Small intestine (tissue), 7 donors: Measurements from ENCODE around the gene TTLL9. TPM values are rescaled to one million over a fixed set of nuclear protein-coding genes. Genes with fewer than 3 reads are reported as not detected.

Experiments
- DNase-seq, 2 donors: peaks; one replicate each; pipeline versions ENCODE4 v3.0.0 to v3.0.0-alpha.2; 2013
- FAIRE-seq: peaks from 2 replicates; lab custom pipeline; 2012; peaks lifted over from hg19 to GRCh38; lab: Jason Lieb, UNC
- H3K27ac ChIP-seq, 3 donors: one replicate each; pipeline ENCODE4 v1.5.1; 2013; ENCODE audit warnings: low read length in 2 of 3, mild to moderate bottlenecking in 2 of 3, control low read depth in 1 of 3, inconsistent platforms in 1 of 3, low read depth in 1 of 3, moderate library complexity in 1 of 3
- H3K27me3 ChIP-seq, 3 donors: one replicate each; pipeline ENCODE4 v1.6.1; 2013; ENCODE audit warnings: low read length in 3 of 3, inconsistent platforms in 1 of 3; ENCODE audit not compliant: control insufficient read depth in 3 of 3, insufficient read depth in 3 of 3
- H3K36me3 ChIP-seq, 3 donors: one replicate each; pipeline ENCODE4 v1.6.1; 2013; ENCODE audit warnings: low read length in 3 of 3, inconsistent platforms in 1 of 3, low read depth in 1 of 3, mild to moderate bottlenecking in 1 of 3, moderate library complexity in 1 of 3; ENCODE audit not compliant: control insufficient read depth in 3 of 3, insufficient read depth in 2 of 3
- H3K4me1 ChIP-seq, 3 donors: one replicate each; pipeline ENCODE4 v1.6.1; 2013; ENCODE audit warnings: low read length in 2 of 3, inconsistent platforms in 1 of 3, low read depth in 1 of 3, mild to moderate bottlenecking in 1 of 3, moderate library complexity in 1 of 3; ENCODE audit not compliant: control insufficient read depth in 3 of 3, insufficient read depth in 2 of 3
- H3K4me3 ChIP-seq, 3 donors: one replicate each; pipeline ENCODE4 v1.5.1; 2013; ENCODE audit warnings: low read length in 3 of 3, control low read depth in 1 of 3, inconsistent platforms in 1 of 3, low read depth in 1 of 3, mild to moderate bottlenecking in 1 of 3, moderate library complexity in 1 of 3
- H3K9me3 ChIP-seq, 2 donors: one replicate each; pipeline ENCODE4 v1.6.1; 2013; ENCODE audit warnings: low read depth in 1 of 2, low read length in 1 of 2; ENCODE audit not compliant: control insufficient read depth in 2 of 2, insufficient read depth in 1 of 2
- WGBS, 3 donors: extraction: QIAGEN DNeasy Blood & Tissue Kit; methylation state at CpG; one replicate each; pipeline ENCODE4 v1.1.7; 2013; 5-methylcytosine and 5-hydroxymethylcytosine counted together
- polyA plus RNA-seq, 4 donors: library from polyadenylated mRNA; stranded (reverse) in 3 of 4; unstranded in 1 of 4; fragments of 200-250 nt in 3 of 4; fragments of 120-200 nt in 1 of 4; gene quantifications; one replicate each; pipeline versions ENCODE4 v1.2.1 to v1.2.3, GENCODE V29; 2013
- donor health status: healthy with polysubstance abuse.
- donor health status: control.
- donor health status: control.
- donor health status: Bipolar disorder and iron deficiency.
- donor health status: healthy.

TTLL9 gene
- polyA plus RNA-seq, 4 donors: 0.07 to 0.38 TPM; not detected in 2

DNA sequence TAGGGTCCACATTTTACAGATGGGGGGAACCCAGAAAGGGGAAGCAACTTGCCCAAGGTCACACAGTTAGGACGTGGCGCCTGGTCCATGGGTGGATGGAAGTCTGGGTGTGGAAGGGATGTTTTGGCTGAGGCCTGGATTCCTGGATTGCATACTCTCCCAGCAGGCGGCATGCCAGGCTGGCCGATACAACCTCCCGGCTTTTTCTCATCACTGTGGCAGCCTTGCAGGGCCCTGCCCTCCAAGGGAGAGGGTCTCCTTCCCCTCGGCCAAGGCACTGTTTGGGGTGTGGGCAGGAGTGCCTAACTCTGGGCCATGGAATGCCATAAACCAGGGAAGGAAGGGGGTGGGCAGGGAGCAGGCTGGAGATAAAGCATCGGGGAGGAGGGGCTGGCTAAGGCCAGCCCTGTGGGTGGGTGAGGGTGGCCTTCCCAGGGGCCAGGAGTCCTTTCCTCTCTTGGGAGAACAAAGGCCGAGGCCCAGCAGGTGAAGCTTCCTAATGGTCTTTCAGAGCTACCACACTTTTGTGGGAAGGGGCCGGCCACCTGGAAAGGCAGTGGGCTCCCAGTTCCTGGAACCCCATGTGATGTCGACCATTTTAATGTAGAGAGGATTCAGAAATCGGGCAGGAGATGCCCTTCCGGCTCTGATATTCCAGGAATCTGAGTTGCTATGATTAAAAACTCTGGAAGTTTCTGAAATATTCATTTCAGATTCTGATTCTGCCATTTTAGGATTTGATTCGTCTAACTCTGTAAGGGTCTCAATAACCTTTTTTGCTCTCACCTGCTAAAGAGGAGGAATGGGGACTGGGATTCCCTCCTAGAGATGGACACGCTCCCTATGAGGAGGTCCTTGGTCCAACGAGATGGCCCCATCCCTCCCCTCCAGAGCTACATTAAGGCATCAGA is 29.3 kb upstream of the TTLL9 start:
- FAIRE-seq (no peak), DNase-seq (no peak)
- Histone ChIP-seq H3K36me3 (no peaks in the 10 kb centered on the region), H3K27me3 (no peaks in the 10 kb centered on the region), H3K9me3 (no peaks in the 10 kb centered on the region), H3K27ac (no peak overlapping the region), H3K4me3 (no peak overlapping the region), H3K4me1 (peaks cover 0 to 3% (median 0%) of the 10 kb centered on the region in 3 donors)
- 67 to 72% (median 69%) methylated on average over 15 of the region's 15 CpGs for WGBS, 3 donors

DNA sequence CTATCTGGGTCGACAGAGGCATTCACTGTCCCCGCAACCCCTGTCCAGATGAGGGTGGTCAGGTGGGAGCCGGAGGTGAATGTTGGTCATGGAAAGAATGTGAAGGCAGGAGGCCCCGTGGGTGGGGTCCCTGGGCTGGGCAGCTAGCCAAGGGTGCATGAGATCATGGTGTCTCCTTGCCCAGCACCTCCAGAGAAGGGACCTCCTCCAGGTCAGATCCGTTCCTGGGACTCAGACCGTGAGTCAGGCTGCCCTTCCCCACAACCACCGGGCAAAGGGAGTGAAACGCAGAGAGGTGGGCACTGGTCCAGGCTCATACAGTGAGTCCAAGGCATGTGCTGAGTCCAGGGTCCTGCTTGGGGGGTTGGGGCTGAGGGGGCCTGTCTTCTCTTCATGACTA is 28.5 kb upstream of the TTLL9 start:
- 25 to 50% (median 45%) methylated on average over 8 of the region's 8 CpGs for WGBS, 3 donors
- Histone ChIP-seq H3K27me3 (no peaks in the 10 kb centered on the region), H3K27ac (no peak overlapping the region), H3K36me3 (no peaks in the 10 kb centered on the region), H3K9me3 (no peaks in the 10 kb centered on the region), H3K4me3 (no peak overlapping the region), H3K4me1 (no peaks in the 10 kb centered on the region)
- DNase-seq (no peak), FAIRE-seq (no peak)

DNA sequence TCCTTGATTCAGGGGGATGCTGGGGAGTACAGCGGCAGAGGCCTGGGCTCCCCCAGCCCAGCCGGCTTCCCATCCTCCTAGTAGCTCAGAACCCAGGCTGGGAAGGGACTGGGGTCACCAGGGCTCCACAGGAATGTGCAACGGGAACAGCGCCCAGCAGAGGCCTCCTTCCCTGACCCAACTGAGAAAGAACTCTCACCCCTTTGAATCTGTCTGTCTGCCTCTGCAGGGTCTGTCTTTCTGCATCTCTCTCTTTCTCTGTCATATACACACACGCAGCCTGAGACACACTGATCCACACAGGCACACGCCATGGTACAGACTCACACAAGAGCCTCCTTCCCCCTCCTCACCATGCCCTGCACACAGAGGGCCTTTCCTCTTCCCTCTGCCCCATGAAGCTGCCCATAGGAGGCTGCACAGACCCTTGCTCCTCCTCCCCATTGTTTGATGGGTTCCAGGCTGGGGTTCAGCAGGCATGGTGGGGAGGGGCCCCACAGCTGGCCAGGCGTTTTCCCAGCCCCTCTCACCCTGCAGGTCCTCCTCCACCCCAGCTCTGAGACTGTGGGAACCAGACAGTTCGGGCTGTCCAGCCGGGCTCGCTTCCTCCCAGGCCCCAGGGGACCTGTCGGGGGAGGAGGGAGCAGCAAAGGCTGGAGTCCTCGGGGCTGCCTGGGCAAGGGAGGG is 27.8 kb upstream of the TTLL9 start:
- Histone ChIP-seq H3K4me3 (no peak overlapping the region), H3K36me3 (no peaks in the 10 kb centered on the region), H3K4me1 (no peaks in the 10 kb centered on the region), H3K27me3 (peaks cover 0 to 3% (median 0%) of the 10 kb centered on the region in 3 donors), H3K9me3 (no peaks in the 10 kb centered on the region), H3K27ac (peak overlapping the region in 1 of 3 donors; percentile 0)
- FAIRE-seq (no peak), DNase-seq (no peak)
- 57 to 69% (median 66%) methylated on average over 12 of the region's 12 CpGs for WGBS, 3 donors

DNA sequence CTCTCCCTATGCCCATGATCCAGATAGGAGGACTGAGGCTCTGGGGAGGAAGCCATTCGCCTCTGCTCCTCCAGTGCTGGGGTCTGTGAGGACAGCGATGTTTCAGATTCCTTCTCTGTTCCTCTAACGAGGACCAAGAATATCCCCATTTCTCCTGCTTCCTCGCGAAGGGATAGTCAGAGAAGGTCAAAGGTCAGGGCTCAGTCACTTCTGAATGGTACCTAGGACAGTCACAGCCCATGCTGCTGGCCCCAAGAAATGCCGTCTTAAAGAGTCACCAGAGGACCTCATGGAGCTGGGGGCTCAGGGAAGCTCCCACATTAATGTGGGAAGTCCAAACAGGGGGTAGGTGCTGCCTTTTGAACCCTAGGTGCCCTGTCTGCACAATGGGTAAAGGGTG is 27.1 kb upstream of the TTLL9 start:
- H3K9me3 ChIP-seq: no peaks in the 10 kb centered on the region
- H3K27ac ChIP-seq: no peak overlapping the region
- no peaks in the 10 kb centered on the region for H3K36me3 ChIP-seq
- DNase-seq (no peak), FAIRE-seq (no peak)
- H3K4me3 ChIP-seq: no peak overlapping the region
- no peaks in the 10 kb centered on the region for H3K4me1 ChIP-seq
- peaks cover 0 to 5% (median 0%) of the 10 kb centered on the region in 3 donors for H3K27me3 ChIP-seq
- 52 to 65% (median 58%) methylated on average over 6 of the region's 6 CpGs for WGBS, 3 donors

DNA sequence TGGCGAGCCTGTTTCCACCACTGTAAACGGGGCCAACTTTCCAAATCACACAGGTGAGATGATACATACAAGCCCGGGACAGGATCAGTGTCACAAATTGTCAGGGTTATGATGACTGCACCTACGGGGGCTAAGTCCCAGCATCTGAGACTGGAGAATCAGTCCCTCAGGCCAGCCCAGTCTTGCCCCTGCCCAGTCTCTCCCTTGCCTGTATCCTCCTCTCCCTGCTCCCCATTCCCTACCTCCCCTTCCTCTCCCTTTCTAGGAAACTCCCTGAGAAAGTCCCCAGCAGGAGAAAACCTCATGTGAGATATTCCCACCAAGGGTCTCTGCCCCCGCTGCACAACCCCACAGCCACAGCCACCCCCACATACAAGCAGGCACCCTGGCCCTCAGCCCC is 26.6 kb upstream of the TTLL9 start:
- Histone ChIP-seq H3K36me3 (no peaks in the 10 kb centered on the region), H3K27ac (no peak overlapping the region), H3K4me1 (no peaks in the 10 kb centered on the region), H3K4me3 (no peak overlapping the region), H3K9me3 (no peaks in the 10 kb centered on the region), H3K27me3 (peaks cover 0 to 5% (median 0%) of the 10 kb centered on the region in 3 donors)
- FAIRE-seq: no peak
- 72 to 83% (median 73%) methylated on average over 5 of the region's 5 CpGs for WGBS, 3 donors
- no peak for DNase-seq

DNA sequence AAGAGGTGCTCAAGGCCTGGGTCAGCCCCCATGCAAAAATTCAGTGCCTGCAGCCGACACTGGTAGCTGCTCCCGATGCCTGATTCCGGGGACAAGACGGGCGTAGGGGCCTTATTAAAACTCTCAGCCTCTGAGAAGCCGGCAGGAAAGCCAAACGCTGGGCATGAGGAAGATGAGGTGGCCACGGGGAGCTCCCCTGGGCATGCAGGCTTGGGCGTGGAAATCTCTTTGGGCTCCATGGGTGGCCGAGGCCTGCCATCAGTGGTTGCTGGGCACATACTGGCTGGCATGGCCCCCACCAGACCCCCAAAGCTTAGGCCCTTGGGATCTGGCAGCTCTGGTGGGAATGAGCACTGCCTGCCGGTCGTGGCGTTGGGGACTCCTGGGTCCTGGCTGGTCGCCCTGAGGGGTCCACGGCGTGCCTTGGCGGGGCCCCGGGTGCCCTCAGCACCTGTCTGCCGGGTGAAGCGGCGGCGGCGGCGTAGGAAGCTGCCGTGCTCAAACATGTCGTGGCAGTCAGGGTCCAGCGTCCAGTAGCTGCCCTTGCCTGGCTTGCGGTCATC is 25.6 kb upstream of the TTLL9 start:
- Histone ChIP-seq H3K4me1 (no peaks in the 10 kb centered on the region), H3K27me3 (peaks cover 0 to 12% (median 0%) of the 10 kb centered on the region in 3 donors), H3K36me3 (no peaks in the 10 kb centered on the region), H3K9me3 (no peaks in the 10 kb centered on the region), H3K27ac (no peak overlapping the region), H3K4me3 (no peak overlapping the region)
- WGBS, 3 donors: 86 to 89% (median 86%) methylated on average over 23 to 28 of the region's 28 CpGs
- DNase-seq (no peak), FAIRE-seq (no peak)

DNA sequence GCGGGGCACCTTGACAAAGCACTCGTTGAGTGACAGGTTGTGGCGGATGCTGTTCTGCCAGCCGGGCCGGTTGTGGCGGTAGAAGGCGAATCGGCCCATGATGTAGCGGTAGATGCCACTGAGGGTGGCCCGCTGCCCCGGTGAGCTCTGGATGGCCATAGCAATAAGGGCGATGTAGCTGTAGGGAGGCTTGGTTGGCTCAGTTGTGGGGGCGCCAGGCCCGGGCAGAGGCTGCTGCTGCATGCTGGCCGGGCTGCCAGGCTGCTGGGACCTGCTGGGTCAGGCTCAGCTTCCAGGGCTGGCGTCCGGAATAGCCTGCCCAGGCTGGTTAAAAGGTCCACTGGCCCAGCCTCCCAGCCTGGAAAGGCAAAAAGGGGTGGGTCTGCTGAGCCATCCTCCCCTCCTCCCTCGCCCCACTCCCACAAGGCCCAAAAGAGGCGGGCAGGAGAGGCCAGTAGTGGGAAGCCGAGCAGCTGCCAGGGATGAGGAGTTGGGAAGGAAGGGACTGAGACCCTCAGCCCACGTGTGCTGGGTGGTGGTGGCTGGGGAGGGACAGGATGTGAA is 25.1 kb upstream of the TTLL9 start, which contains the start of gene FOXS1:
FOXS1 (minus strand) TSS at position 305 of the 564 bp plus-strand sequence; CDS start at position 243, 62 bp downstream.
- Histone ChIP-seq H3K36me3 (no peaks in the 10 kb centered on the region), H3K27ac (no peak within 1 kb of the TSS), H3K9me3 (no peaks in the 10 kb centered on the region), H3K4me1 (no peaks in the 10 kb centered on the region), H3K4me3 (no peak within 1 kb of the TSS), H3K27me3 (peaks cover 0 to 16% (median 3%) of the 10 kb centered on the region in 3 donors)
- WGBS, 3 donors: 68 to 76% (median 75%) methylated on average over 21 of the region's 21 CpGs
- DNase-seq (no peak), FAIRE-seq (no peak)

DNA sequence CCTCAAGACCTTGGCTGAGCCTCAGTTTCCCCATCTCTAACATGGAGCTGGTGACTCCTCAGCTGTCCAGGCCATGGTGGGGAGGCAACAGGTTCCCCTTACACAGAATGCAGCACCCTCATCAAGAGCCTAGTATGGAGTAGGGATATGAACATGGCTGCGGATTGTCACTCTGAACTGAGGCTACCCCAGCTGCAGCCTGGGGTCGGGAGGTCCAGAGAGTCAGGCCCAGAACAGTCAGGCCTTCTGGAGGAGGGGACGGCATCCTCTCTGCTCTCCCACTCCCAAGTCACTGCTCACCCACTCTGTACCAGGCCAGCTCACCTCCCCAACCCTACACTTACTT is 23.7 kb upstream of the TTLL9 start:
- no peak for FAIRE-seq
- Histone ChIP-seq H3K4me1 (no peaks in the 10 kb centered on the region), H3K9me3 (no peaks in the 10 kb centered on the region), H3K27ac (no peak overlapping the region), H3K27me3 (peaks cover 0 to 25% (median 3%) of the 10 kb centered on the region in 3 donors), H3K36me3 (no peaks in the 10 kb centered on the region), H3K4me3 (no peak overlapping the region)
- no peak for DNase-seq
- WGBS, 3 donors: 63 to 64% (median 64%) methylated on average over 3 of the region's 3 CpGs
